Ishikawa (cell line): ENCODE results near the gene GPX4.

ENCODE experiments used
- CEBPB ChIP-seq: IDR thresholded peaks from 2 replicates; pipeline ENCODE4 v1.6.1; 2012
- EGR1 ChIP-seq: IDR thresholded peaks from 2 replicates; pipeline ENCODE4 v1.6.1; 2012
- EP300 ChIP-seq: IDR thresholded peaks from 2 replicates; pipeline ENCODE4 v1.6.1; 2012; ENCODE audit warnings: borderline replicate concordance
- NFIC ChIP-seq: IDR thresholded peaks from 2 replicates; pipeline ENCODE4 v1.6.1; 2012
- RAD21 ChIP-seq: IDR thresholded peaks from 2 replicates; pipeline ENCODE4 v1.6.1; 2012; ENCODE audit warnings: low read depth
- TAF1 ChIP-seq: IDR thresholded peaks from 2 replicates; pipeline ENCODE4 v1.6.1; 2012; ENCODE audit warnings: low read depth, mild to moderate bottlenecking
- TEAD4 ChIP-seq: IDR thresholded peaks from 2 replicates; pipeline ENCODE4 v1.6.1; 2012
- TF ChIP-seq, protein P1 (sequence below): IDR thresholded peaks from 2 replicates; pipeline ENCODE4 v1.6.1; 2012
- TF ChIP-seq, protein P2 (sequence below): IDR thresholded peaks from 2 replicates; pipeline ENCODE4 v1.6.1; 2012

DNA sequence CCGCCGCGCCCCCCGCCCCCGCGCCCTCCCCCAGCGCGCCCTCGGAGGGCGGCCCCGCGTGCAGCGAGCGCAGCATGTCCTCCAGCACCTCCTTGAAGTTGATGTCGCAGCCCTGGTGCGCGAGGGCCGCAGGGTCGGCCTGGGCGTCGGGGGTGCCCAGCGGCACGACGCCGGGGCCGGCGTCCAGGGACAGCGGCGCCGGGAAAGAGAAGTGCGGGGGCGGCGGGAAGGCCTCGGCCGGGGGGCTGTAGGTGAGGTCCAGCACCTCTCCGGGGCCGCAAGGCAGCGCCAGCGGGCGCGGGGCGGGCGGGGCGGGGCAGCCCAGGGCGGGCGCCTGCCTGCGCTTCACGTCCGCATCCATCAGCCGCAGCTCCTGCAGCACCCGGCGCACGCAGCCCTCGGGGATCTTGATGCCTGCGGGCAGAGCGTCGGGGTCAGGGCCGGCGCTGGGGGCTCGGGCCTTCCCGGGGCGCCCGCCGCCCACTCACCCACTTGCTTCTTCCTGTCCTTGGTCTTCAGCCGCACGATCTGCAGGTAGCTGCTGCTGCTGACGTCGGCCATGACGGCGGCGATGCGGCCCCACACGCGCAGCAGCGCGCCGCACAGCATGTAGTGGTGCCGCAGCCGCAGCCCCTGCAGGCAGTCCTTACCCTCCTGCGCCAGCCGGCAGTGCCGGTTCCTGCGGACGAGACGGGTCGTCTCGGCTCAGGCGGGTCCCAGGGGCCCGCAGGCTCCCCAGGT lies 4.7 kb downstream of the GPX4 start:
- TF ChIP-seq TAF1 (no peak), EP300 (no peak), CEBPB (no peak), TEAD4 (no peak), EGR1 (no peak), NFIC (no peak), RAD21 (no peak)
- TF ChIP-seq, protein P1, sequence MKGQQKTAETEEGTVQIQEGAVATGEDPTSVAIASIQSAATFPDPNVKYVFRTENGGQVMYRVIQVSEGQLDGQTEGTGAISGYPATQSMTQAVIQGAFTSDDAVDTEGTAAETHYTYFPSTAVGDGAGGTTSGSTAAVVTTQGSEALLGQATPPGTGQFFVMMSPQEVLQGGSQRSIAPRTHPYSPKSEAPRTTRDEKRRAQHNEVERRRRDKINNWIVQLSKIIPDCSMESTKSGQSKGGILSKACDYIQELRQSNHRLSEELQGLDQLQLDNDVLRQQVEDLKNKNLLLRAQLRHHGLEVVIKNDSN = no peak
- TF ChIP-seq, protein P2, sequence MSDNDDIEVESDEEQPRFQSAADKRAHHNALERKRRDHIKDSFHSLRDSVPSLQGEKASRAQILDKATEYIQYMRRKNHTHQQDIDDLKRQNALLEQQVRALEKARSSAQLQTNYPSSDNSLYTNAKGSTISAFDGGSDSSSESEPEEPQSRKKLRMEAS = no peak
